Activated naive CD8-positive, alpha-beta T cell (primary cell): ENCODE data around the gene TRMT112.

Experiments
- H3K27ac Mint-ChIP-seq: one replicate; pipeline ENCODE4 v1.8.0; 2021; ENCODE audit warnings: mixed read lengths
- H3K27me3 Mint-ChIP-seq: one replicate; pipeline ENCODE4 v1.8.0; 2021; ENCODE audit warnings: mixed read lengths
- H3K36me3 Mint-ChIP-seq: one replicate; pipeline ENCODE4 v1.8.0; 2021; ENCODE audit warnings: mixed read lengths
- H3K4me1 Mint-ChIP-seq: one replicate; pipeline ENCODE4 v1.8.0; 2021; ENCODE audit warnings: low read depth, mixed read lengths
- H3K4me3 Mint-ChIP-seq: one replicate; pipeline ENCODE4 v1.8.0; 2021; ENCODE audit warnings: mild to moderate bottlenecking, mixed read lengths
- H3K9me3 Mint-ChIP-seq: one replicate; pipeline ENCODE4 v1.8.0; 2021; ENCODE audit warnings: low read depth, mixed read lengths

The TRMT112 gene

GRCh38 chr11:64317325-64317960 lies at the start of gene TRMT112:
TSS of gene TRMT112 (minus strand) at chr11:64317559. CDS start at chr11:64317526, 33 bp downstream.
- H3K27ac Mint-ChIP-seq: peak within 1 kb of the TSS; percentile 99
- H3K4me3 Mint-ChIP-seq: peak within 1 kb of the TSS; percentile 97
- H3K27me3 Mint-ChIP-seq: no peaks in the 10 kb centered on the region
- peaks cover 37% of the 10 kb centered on the region for H3K4me1 Mint-ChIP-seq
- H3K9me3 Mint-ChIP-seq: no peaks in the 10 kb centered on the region
- H3K36me3 Mint-ChIP-seq: peaks cover 10% of the 10 kb centered on the region

- Mint-ChIP-seq H3K27ac (no peak overlapping the region), H3K36me3 (peaks cover 8% of the 10 kb centered on the region), H3K27me3 (no peaks in the 10 kb centered on the region), H3K4me3 (no peak overlapping the region), H3K9me3 (no peaks in the 10 kb centered on the region), H3K4me1 (no peaks in the 10 kb centered on the region)
Observed at GRCh38 chr11:64366751-64367150, 49.4 kb upstream of the TRMT112 start.

GRCh38 chr11:64364911-64365310 lies 47.6 kb upstream of the TRMT112 start:
- Mint-ChIP-seq H3K4me3 (no peak overlapping the region), H3K9me3 (no peaks in the 10 kb centered on the region), H3K27ac (no peak overlapping the region), H3K4me1 (peaks cover 5% of the 10 kb centered on the region), H3K27me3 (no peaks in the 10 kb centered on the region), H3K36me3 (peaks cover 8% of the 10 kb centered on the region)

GRCh38 chr11:64364435-64364834 lies 47.1 kb upstream of the TRMT112 start:
- peaks cover 8% of the 10 kb centered on the region for H3K36me3 Mint-ChIP-seq
- no peak overlapping the region for H3K27ac Mint-ChIP-seq
- no peaks in the 10 kb centered on the region for H3K9me3 Mint-ChIP-seq

GRCh38 chr11:64362339-64362738 lies 45.0 kb upstream of the TRMT112 start:
- Mint-ChIP-seq H3K27me3 (no peaks in the 10 kb centered on the region), H3K4me1 (peaks cover 20% of the 10 kb centered on the region), H3K9me3 (no peaks in the 10 kb centered on the region), H3K4me3 (no peak overlapping the region), H3K27ac (peak overlapping the region; percentile 10), H3K36me3 (peaks cover 8% of the 10 kb centered on the region)

More at GRCh38 chr11:64364435-64364834, 47.1 kb upstream of the TRMT112 start:
- no peak overlapping the region for H3K4me3 Mint-ChIP-seq
- peaks cover 10% of the 10 kb centered on the region for H3K4me1 Mint-ChIP-seq
- H3K27me3 Mint-ChIP-seq: no peaks in the 10 kb centered on the region

- Mint-ChIP-seq H3K4me3 (no peak overlapping the region), H3K27me3 (no peaks in the 10 kb centered on the region), H3K36me3 (peaks cover 5% of the 10 kb centered on the region), H3K4me1 (peaks cover 21% of the 10 kb centered on the region), H3K9me3 (no peaks in the 10 kb centered on the region), H3K27ac (no peak overlapping the region)
Observed at GRCh38 chr11:64361659-64362058, 44.3 kb upstream of the TRMT112 start.

GRCh38 chr11:64360448-64360921 lies 43.1 kb upstream of the TRMT112 start:
- Mint-ChIP-seq H3K9me3 (no peaks in the 10 kb centered on the region), H3K4me3 (peak overlapping the region; percentile 90), H3K27me3 (no peaks in the 10 kb centered on the region), H3K27ac (no peak overlapping the region), H3K36me3 (peaks cover 3% of the 10 kb centered on the region), H3K4me1 (peaks cover 24% of the 10 kb centered on the region)

GRCh38 chr11:64359712-64360445 lies 42.5 kb upstream of the TRMT112 start:
- Mint-ChIP-seq H3K4me3 (peak overlapping the region; percentile 90), H3K9me3 (no peaks in the 10 kb centered on the region)

GRCh38 chr11:64358907-64359711 lies 41.8 kb upstream of the TRMT112 start, which contains the start of gene RPS6KA4:
TSS of gene RPS6KA4 (plus strand) at chr11:64359162. CDS start at chr11:64359236, 74 bp downstream.
- peaks cover 24% of the 10 kb centered on the region for H3K4me1 Mint-ChIP-seq
- no peaks in the 10 kb centered on the region for H3K27me3 Mint-ChIP-seq
- H3K4me3 Mint-ChIP-seq: peak within 1 kb of the TSS; percentile 90
- no peaks in the 10 kb centered on the region for H3K9me3 Mint-ChIP-seq
- H3K27ac Mint-ChIP-seq: peak within 1 kb of the TSS; percentile 50
- H3K36me3 Mint-ChIP-seq: no peaks in the 10 kb centered on the region

More at GRCh38 chr11:64359712-64360445, 42.5 kb upstream of the TRMT112 start:
- Mint-ChIP-seq H3K27me3 (no peaks in the 10 kb centered on the region), H3K36me3 (peaks cover 3% of the 10 kb centered on the region), H3K4me1 (peaks cover 24% of the 10 kb centered on the region), H3K27ac (peak overlapping the region; percentile 50)

GRCh38 chr11:64358536-64358906 lies 41.2 kb upstream of the TRMT112 start:
- Mint-ChIP-seq H3K4me1 (peaks cover 24% of the 10 kb centered on the region), H3K4me3 (peak overlapping the region; percentile 65), H3K27ac (no peak overlapping the region), H3K27me3 (no peaks in the 10 kb centered on the region), H3K9me3 (no peaks in the 10 kb centered on the region), H3K36me3 (no peaks in the 10 kb centered on the region)

- Mint-ChIP-seq H3K27ac (no peak overlapping the region), H3K4me1 (peaks cover 24% of the 10 kb centered on the region), H3K36me3 (no peaks in the 10 kb centered on the region)
Observed at GRCh38 chr11:64357904-64358535, 40.7 kb upstream of the TRMT112 start.

GRCh38 chr11:64357446-64357845 lies 40.1 kb upstream of the TRMT112 start:
- Mint-ChIP-seq H3K4me3 (no peak overlapping the region), H3K36me3 (no peaks in the 10 kb centered on the region), H3K27ac (no peak overlapping the region)

More at GRCh38 chr11:64357904-64358535, 40.7 kb upstream of the TRMT112 start:
- Mint-ChIP-seq H3K27me3 (no peaks in the 10 kb centered on the region), H3K9me3 (no peaks in the 10 kb centered on the region), H3K4me3 (peak overlapping the region; percentile 65)

GRCh38 chr11:64356498-64357411 lies 39.4 kb upstream of the TRMT112 start:
- Mint-ChIP-seq H3K36me3 (no peaks in the 10 kb centered on the region), H3K4me1 (peaks cover 24% of the 10 kb centered on the region), H3K27ac (no peak overlapping the region), H3K4me3 (peak overlapping the region; percentile 60), H3K9me3 (no peaks in the 10 kb centered on the region), H3K27me3 (no peaks in the 10 kb centered on the region)

More at GRCh38 chr11:64357446-64357845, 40.1 kb upstream of the TRMT112 start:
- Mint-ChIP-seq H3K27me3 (no peaks in the 10 kb centered on the region), H3K9me3 (no peaks in the 10 kb centered on the region), H3K4me1 (peaks cover 24% of the 10 kb centered on the region)
